Activated CD4-positive, alpha-beta T cell treated with anti-CD3 and anti-CD28 coated beads, Interleukin-2, amount 50 U/mL, for 1 hour (primary cell): ENCODE results near the gene MPRIP.

Source experiments
- DNase-seq: peaks from one replicate; pipeline ENCODE4 v3.0.0-alpha.2; 2020

Gene MPRIP

GRCh38 chr17:17221329-17221728 lies 179.1 kb downstream of the MPRIP start:
- DNase-seq: no peak

- DNase-seq: no peak
These were observed 181.5 kb downstream of the MPRIP start for GRCh38 chr17:17223736-17224135.

- no peak for DNase-seq
These were observed 181.9 kb downstream of the MPRIP start for GRCh38 chr17:17224137-17224536.

- DNase-seq: no peak
These were observed 183.6 kb downstream of the MPRIP start for GRCh38 chr17:17225901-17226300.

- DNase-seq: no peak
These were observed 184.4 kb downstream of the MPRIP start for GRCh38 chr17:17226451-17227265.

- DNase-seq: no peak
These were observed 185.6 kb downstream of the MPRIP start for GRCh38 chr17:17227608-17228520.

- no peak for DNase-seq
These were observed 186.4 kb downstream of the MPRIP start for GRCh38 chr17:17228521-17229279.

GRCh38 chr17:17229416-17230384 lies 187.4 kb downstream of the MPRIP start:
- DNase-seq: no peak

- DNase-seq: no peak
These were observed 189.5 kb downstream of the MPRIP start for GRCh38 chr17:17231621-17232302.

- DNase-seq: no peak
These were observed 190.0 kb downstream of the MPRIP start for GRCh38 chr17:17232303-17232621.

GRCh38 chr17:17235212-17236174 lies 193.2 kb downstream of the MPRIP start:
- no peak for DNase-seq

- DNase-seq: no peak
These were observed 194.2 kb downstream of the MPRIP start for GRCh38 chr17:17236295-17237025.

GRCh38 chr17:17237026-17237799 lies 195.0 kb downstream of the MPRIP start, which contains the start of gene FLCN:
Gene FLCN (minus strand): TSS chr17:17237168. CDS start chr17:17228137, 9,031 bp downstream.
- DNase-seq: peak; percentile 87

GRCh38 chr17:17239832-17240231 lies 197.6 kb downstream of the MPRIP start:
- DNase-seq: no peak

- no peak for DNase-seq
These were observed 199.4 kb downstream of the MPRIP start for GRCh38 chr17:17241656-17242055.

GRCh38 chr17:17242246-17242645 lies 200.0 kb downstream of the MPRIP start:
- DNase-seq: no peak
